Brain pericyte (primary cell): Measurements from ENCODE around the gene LDB3.
"Not testable (repeated sequence)": the region's sequence is repeated elsewhere in the genome, so short reads cannot be mapped to it uniquely, and the experiment has no call there.

Experiments used
- DNase-seq: peaks from one replicate; pipeline ENCODE4 v3.0.0-alpha.2; 2012; ENCODE audit warnings: low read depth, low spot score

The LDB3 gene

GRCh38 chr10:86730227-86730626 is 61.9 kb downstream of the LDB3 start:
- no peak for DNase-seq

- DNase-seq, result no peak
These were observed 64.5 kb downstream of the LDB3 start for GRCh38 chr10:86732771-86733170.

- DNase-seq, result no peak
These were observed 65.0 kb downstream of the LDB3 start for GRCh38 chr10:86733260-86733671.

- DNase-seq, result no peak
These were observed 66.1 kb downstream of the LDB3 start for GRCh38 chr10:86734207-86734988.

- DNase-seq, result not testable (repeated sequence)
These were observed 67.0 kb downstream of the LDB3 start for GRCh38 chr10:86735278-86735677.

- no peak for DNase-seq
These were observed 73.9 kb downstream of the LDB3 start for GRCh38 chr10:86742230-86742629.

GRCh38 chr10:86744067-86744725 is 75.9 kb downstream of the LDB3 start:
- DNase-seq, result no peak

- DNase-seq, result no peak
These were observed 79.7 kb downstream of the LDB3 start for GRCh38 chr10:86747796-86748581.

- DNase-seq, result no peak
These were observed 81.5 kb downstream of the LDB3 start for GRCh38 chr10:86749854-86750253.

GRCh38 chr10:86751477-86751876 is 83.2 kb downstream of the LDB3 start:
- no peak for DNase-seq

- no peak for DNase-seq
These were observed 84.0 kb downstream of the LDB3 start for GRCh38 chr10:86752311-86752710.

GRCh38 chr10:86753051-86753450 is 84.7 kb downstream of the LDB3 start:
- DNase-seq, result no peak

- no peak for DNase-seq
These were observed 85.5 kb downstream of the LDB3 start for GRCh38 chr10:86753638-86754434.

- no peak for DNase-seq
These were observed 87.1 kb downstream of the LDB3 start for GRCh38 chr10:86755454-86755739.

GRCh38 chr10:86755740-86756510 is 87.6 kb downstream of the LDB3 start:
- DNase-seq, result peak; percentile 49

- DNase-seq, result no peak
These were observed 88.3 kb downstream of the LDB3 start, which contains the start of gene BMPR1A for GRCh38 chr10:86756511-86757112. Gene BMPR1A (plus strand): TSS chr10:86756619. CDS start chr10:86876019, 119,400 bp downstream.

GRCh38 chr10:86757113-86757972 is 89.0 kb downstream of the LDB3 start:
- DNase-seq, result no peak

GRCh38 chr10:86758189-86759072 is 90.1 kb downstream of the LDB3 start:
- no peak for DNase-seq
